ENCODE results near the gene DYNC2H1. TPM values are rescaled to one million over a fixed set of nuclear protein-coding genes. Genes with fewer than 3 reads are reported as not detected.

The DYNC2H1 gene
- total RNA-seq, 2 experiments from 2014 or later: 3.2 to 3.3 TPM

DNA sequence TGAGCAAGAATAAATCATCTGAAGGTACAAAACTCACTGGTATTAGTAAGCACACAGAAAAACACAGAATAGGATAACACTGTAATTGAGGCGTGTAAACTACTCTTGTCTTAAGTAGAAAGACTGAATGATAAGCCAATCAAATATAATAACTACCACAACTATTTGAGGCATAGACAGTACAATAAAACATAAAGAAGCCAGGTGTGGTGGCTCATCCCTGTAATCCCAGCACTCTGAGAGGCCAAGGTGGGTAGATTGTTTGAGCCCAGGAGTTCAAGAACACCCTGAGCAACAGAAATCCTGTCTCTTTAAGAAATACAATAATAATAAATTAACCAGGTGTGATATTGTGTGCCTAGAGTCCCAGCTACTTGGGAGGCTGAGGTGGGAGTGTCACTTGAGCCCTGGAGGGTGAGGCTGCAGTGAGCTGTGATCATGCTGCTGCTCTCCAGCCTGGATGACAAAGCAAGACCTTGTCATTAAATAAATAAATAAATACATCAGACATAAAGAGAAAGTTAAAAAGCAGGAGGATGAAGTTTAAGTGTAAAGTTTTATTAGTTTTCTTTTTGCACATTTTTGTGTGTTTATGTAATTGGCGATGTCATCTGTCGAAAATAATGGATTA, 390.6 kb downstream of the DYNC2H1 start:
- ChIA-PET POLR2A (no interaction called here), CTCF (interaction anchor here (0.6 kb wide), 1 partner anchor 14 kb away, joined by 3 read pairs; no protein-coding TSS in a partner anchor)

DNA sequence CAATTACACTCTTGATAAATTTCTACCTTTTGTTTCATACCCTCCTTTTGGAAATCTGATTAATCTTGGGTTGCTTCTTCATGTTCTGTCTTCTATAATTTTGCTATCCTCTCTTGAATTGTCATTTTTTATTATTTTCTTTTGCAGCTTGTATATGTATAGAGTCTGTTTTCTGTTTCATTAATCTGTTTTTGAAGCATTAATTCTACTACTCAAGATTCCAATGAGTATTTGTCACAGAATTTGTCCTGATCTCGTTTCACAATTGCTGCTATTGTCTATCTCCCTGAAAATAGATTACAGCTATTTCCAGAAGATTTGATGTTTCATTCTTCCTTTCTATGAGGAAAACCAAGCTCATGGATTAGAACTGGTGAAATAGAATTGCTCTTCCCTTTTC, 406.1 kb downstream of the DYNC2H1 start:
- ChIA-PET CTCF (no interaction called here), POLR2A (no interaction called here)

DNA sequence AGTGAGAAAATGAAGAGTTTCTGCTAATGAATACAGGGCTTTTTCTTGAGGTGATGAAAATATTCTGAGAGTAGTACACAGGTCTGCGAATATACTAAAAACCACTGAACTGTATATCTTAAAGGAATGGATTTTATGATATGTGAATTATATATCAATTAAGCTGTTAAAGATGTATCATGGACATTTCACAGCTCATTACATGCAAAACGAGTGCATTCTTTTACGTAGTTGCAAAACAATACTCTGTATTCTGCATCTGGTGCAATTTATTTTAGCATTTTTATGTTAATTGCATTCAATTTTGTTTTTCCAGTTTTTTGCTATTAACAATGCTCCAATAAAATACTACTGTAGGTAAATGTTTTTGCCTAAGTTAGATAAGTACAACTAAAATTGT, 411.6 kb downstream of the DYNC2H1 start:
- POLR2A ChIA-PET: no interaction called here

GRCh38 chr11:103525069-103525468, 415.8 kb downstream of the DYNC2H1 start:
- CTCF ChIA-PET: no interaction called here
- POLR2A ChIA-PET: no interaction called here

More for the DNA sequence above, 411.6 kb downstream of the DYNC2H1 start:
- CTCF ChIA-PET: no interaction called here

GRCh38 chr11:103528046-103528445, 418.8 kb downstream of the DYNC2H1 start:
- POLR2A ChIA-PET: no interaction called here
- CTCF ChIA-PET: no interaction called here

DNA sequence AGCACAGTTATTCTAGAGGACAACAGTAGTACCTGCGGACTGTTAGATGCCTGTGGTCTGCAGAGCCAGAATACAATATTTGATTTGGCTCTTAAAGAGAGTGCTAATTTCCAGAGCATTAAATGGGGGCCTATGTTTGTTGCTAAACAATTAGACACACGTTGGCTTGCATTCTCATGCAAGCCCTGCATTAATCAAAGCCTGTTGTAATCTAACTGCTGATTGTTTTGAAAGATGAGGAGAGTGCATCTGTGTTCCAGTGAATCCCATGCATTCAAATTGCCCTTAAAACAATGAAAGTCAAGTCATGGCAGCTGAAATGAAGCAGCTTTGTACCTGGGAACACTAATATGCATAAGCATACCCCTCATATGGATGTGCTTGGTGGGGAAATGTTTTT, 419.4 kb downstream of the DYNC2H1 start:
- POLR2A ChIA-PET: no interaction called here
- CTCF ChIA-PET: no interaction called here

DNA sequence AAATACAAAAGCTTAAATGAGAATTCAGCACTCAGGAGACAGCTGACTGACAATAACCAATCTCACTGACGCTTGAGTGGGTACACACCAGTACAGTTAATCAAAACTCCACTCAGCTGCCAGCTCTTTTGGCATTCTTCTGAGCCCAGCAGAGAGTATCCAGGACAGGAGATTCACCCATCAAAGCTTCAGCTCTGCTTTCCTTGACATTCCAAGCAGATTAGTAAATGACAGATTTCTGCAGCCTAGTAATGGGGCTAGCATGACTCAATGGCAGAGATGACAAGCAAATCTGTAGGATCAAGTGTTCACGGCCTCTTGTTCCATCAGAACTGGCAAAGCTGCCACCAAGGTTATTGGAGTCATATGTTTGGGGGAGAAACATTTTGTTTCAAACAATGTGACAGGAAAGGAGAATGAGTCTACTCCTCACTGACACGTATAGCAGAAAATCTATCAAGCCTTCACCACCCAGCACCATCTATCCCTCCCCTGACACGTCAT, 420.0 kb downstream of the DYNC2H1 start:
- POLR2A ChIA-PET: no interaction called here
- CTCF ChIA-PET: no interaction called here

Other genes with a start within 250 kb of the DYNC2H1 start
- gene MMP12, start 234.4 kb upstream of the DYNC2H1 start, total RNA-seq: not detected
- not detected for gene MMP13, start 153.7 kb upstream of the DYNC2H1 start, total RNA-seq
- 100 to 1,000 TPM in 1 of 2 experiments, 10 to 100 TPM in 1; 99.0 to 102 TPM for gene DCUN1D5, start 17.3 kb upstream of the DYNC2H1 start, total RNA-seq

All from activated CD8-positive, alpha-beta memory T cell treated with anti-CD3 and anti-CD28 coated beads for 36 hours (primary cell).